HUES6 (cell line): Measurements from ENCODE around the gene ATM.
"Not testable (repeated sequence)": the region's sequence is repeated elsewhere in the genome, so short reads cannot be mapped to it uniquely, and the experiment has no call there.

Source experiments
- H3K27ac ChIP-seq: 2 replicates; pipeline ENCODE4 v1.7.0; 2013; ENCODE audit warnings: low read depth, mild to moderate bottlenecking, low read length, inconsistent platforms
- H3K27me3 ChIP-seq: 2 replicates; pipeline ENCODE4 v1.6.1; 2013; ENCODE audit warnings: low read length; ENCODE audit not compliant: control insufficient read depth, insufficient read depth
- H3K36me3 ChIP-seq: 2 replicates; pipeline ENCODE4 v1.6.1; 2013; ENCODE audit warnings: low read length; ENCODE audit not compliant: control insufficient read depth, insufficient read depth
- H3K4me1 ChIP-seq: 2 replicates; pipeline ENCODE4 v1.6.1; 2013; ENCODE audit warnings: low read length; ENCODE audit not compliant: control insufficient read depth, insufficient read depth
- H3K4me3 ChIP-seq: 2 replicates; pipeline ENCODE4 v1.5.1; 2013; ENCODE audit warnings: low read depth, low read length
- H3K9ac ChIP-seq: one replicate; pipeline ENCODE4 v1.6.1; 2013; ENCODE audit warnings: mild to moderate bottlenecking, low read length
- H3K9me3 ChIP-seq: 2 replicates; pipeline ENCODE4 v1.6.1; 2013; ENCODE audit warnings: low read depth, low read length; ENCODE audit not compliant: control insufficient read depth, insufficient read depth

Gene ATM

DNA sequence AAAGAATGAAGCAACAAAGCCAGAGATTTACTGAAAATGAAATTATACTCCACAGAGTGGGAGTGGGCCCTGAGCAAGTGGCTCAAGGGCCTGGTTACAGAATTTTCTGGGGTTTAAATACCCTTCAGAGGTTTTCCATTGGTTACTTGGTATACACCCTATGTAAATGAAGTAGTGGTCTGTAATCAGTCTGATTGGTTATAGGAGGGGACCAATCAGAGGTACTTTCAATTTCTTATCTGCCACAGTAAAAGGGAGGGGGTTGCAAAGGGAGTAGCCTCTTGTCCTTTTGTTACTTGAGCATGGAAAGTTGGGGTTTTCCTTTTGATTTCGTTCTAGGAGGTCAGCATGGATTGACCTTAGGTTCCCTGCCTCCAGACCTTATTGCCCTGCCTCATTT lies 63.5 kb downstream of the ATM start:
- Histone ChIP-seq H3K4me3 (no peak overlapping the region), H3K36me3 (peaks cover 69% of the 10 kb centered on the region)

DNA sequence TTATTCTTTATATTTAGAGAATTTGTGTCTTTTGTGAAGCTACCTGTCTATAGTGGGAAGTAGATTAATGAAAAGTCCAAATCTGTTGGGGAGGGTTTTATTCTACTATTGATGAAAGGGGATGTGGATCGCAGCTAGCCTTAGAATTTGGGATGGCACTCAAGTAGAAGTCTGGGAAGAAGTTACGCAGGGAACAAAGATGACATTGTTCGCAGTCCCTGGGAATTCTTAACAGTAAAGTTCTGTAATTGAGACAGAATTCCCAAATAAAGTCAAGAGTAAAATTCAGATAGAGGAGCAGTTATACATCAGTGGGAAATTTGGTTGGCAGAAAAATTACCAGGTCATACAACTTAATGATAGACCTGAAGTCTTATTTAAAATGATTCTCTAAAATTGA lies 64.1 kb downstream of the ATM start:
- no peaks in the 10 kb centered on the region for H3K4me1 ChIP-seq
- H3K9ac ChIP-seq, result no peak overlapping the region
- H3K4me3 ChIP-seq, result no peak overlapping the region
- no peaks in the 10 kb centered on the region for H3K9me3 ChIP-seq
- no peaks in the 10 kb centered on the region for H3K27me3 ChIP-seq
- H3K36me3 ChIP-seq, result peaks cover 70% of the 10 kb centered on the region
- no peak overlapping the region for H3K27ac ChIP-seq

More for the DNA sequence above, 63.5 kb downstream of the ATM start:
- Histone ChIP-seq H3K27me3 (no peaks in the 10 kb centered on the region), H3K9me3 (no peaks in the 10 kb centered on the region), H3K4me1 (no peaks in the 10 kb centered on the region), H3K9ac (no peak overlapping the region), H3K27ac (no peak overlapping the region)

DNA sequence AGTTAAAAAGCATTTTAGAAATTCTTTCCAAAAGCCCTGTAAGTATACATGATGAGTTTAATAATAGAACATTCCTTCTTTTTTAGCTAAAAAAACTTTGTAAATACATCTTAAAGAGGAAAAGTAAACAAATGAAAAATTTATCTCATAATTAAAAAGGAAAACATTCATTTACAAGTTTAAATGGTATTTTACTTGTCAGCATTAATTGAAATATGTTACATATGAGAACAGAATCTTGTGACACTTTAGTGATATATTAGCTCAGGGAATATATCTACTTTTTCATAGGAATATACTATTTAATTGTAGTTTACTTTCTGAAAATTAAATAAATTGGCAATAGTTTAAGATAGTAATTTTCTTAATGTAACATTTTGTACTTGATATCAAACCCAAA lies 66.2 kb downstream of the ATM start:
- not testable (repeated sequence) for H3K9me3 ChIP-seq, H3K4me3 ChIP-seq, H3K9ac ChIP-seq, H3K27me3 ChIP-seq, H3K27ac ChIP-seq, H3K4me1 ChIP-seq
- H3K36me3 ChIP-seq, result peaks cover 62% of the 10 kb centered on the region

DNA sequence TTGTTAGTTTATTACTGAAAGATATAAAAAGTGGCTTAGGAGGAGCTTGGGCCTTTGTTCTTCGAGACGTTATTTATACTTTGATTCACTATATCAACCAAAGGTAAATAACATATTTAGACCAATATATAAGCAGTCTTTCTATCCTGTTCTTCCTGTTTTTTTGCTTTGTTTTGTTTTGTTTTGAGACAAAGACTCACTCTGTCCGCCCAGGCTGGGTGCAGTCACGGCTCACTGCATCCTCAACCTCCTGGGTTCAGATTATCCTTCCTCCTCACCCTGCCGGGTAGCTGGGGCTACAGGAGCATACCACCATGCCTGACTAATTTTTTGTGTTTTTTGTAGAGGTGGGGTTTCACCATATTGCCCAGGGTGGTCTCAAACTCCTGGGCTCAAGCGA lies 66.8 kb downstream of the ATM start:
- Histone ChIP-seq H3K9ac (no peak overlapping the region), H3K4me1 (no peaks in the 10 kb centered on the region), H3K4me3 (no peak overlapping the region), H3K27ac (no peak overlapping the region), H3K9me3 (no peaks in the 10 kb centered on the region), H3K27me3 (no peaks in the 10 kb centered on the region), H3K36me3 (peaks cover 58% of the 10 kb centered on the region)

DNA sequence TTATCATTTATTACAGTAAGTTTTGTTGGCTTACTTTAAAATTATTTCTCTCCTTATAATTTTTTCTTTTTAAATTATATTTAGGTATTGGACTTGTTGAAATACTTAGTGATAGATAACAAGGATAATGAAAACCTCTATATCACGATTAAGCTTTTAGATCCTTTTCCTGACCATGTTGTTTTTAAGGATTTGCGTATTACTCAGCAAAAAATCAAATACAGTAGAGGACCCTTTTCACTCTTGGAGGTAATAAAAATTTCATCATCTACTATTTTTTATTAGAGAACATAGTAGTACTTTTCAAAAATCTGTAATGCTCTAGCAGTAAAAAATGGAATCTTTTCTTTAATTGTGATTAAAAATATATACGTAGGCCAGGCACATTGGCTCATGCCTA lies 70.4 kb downstream of the ATM start:
- no peaks in the 10 kb centered on the region for H3K4me1 ChIP-seq
- no peaks in the 10 kb centered on the region for H3K27me3 ChIP-seq
- H3K9ac ChIP-seq, result no peak overlapping the region
- H3K9me3 ChIP-seq, result no peaks in the 10 kb centered on the region
- no peak overlapping the region for H3K27ac ChIP-seq
- peaks cover 51% of the 10 kb centered on the region for H3K36me3 ChIP-seq
- H3K4me3 ChIP-seq, result no peak overlapping the region

DNA sequence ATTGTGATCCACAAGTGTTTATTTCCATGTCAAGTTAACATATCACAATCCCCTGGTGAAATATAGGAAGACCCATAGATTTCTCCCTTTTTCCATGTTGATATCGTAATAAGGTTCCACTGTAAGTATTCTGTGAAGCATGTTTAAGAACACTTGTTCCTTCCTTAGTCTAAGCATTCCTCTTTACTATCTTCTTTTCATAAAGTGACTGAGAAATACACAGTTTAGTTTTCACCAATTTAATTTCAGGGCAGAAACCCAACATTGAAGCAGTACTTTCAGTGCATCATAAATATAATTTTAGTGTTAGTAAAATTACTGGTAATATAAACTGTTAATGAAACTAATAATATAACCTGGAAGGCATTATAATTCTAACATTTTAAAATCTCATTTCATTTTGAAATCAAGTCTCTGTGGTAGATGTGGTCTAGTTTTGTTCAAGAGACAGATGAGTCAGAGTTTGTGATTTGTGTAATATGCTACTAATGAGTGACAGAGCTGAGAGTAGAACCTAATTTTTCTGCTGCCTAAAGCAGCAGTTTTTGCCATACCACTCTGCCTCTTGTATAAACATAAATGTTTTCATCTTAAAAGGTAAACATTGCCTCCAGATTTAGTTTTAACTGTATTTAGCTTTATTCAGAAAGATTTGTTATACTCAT lies 79.4 kb downstream of the ATM start:
- H3K27ac ChIP-seq, result no peak overlapping the region
- H3K36me3 ChIP-seq, result peaks cover 82% of the 10 kb centered on the region
- H3K9me3 ChIP-seq, result no peaks in the 10 kb centered on the region

DNA sequence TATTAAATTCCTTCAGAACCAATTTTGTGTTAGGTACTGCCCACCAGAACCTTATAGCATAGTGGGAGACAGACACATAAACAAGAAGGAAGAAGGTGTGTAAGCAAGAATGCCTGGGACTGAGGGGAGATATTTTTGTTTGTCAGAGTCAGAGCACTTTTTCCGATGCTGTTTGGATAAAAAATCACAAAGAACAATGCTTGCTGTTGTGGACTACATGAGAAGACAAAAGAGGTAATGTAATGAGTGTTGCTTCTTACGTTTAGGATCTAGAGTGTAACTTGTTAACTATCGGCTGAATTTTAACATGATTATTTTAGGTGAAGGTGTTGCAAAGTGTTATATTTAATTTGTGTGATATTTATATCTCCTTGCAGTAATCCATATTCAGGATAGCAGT lies 84.9 kb downstream of the ATM start:
- peaks cover 81% of the 10 kb centered on the region for H3K36me3 ChIP-seq
- no peak overlapping the region for H3K4me3 ChIP-seq
- H3K4me1 ChIP-seq, result no peaks in the 10 kb centered on the region
- H3K9me3 ChIP-seq, result no peaks in the 10 kb centered on the region
- H3K27ac ChIP-seq, result no peak overlapping the region
- no peak overlapping the region for H3K9ac ChIP-seq
- H3K27me3 ChIP-seq, result no peaks in the 10 kb centered on the region

More for the DNA sequence above, 79.4 kb downstream of the ATM start:
- no peak overlapping the region for H3K4me3 ChIP-seq
- no peak overlapping the region for H3K9ac ChIP-seq
- H3K4me1 ChIP-seq, result no peaks in the 10 kb centered on the region
- H3K27me3 ChIP-seq, result no peaks in the 10 kb centered on the region

DNA sequence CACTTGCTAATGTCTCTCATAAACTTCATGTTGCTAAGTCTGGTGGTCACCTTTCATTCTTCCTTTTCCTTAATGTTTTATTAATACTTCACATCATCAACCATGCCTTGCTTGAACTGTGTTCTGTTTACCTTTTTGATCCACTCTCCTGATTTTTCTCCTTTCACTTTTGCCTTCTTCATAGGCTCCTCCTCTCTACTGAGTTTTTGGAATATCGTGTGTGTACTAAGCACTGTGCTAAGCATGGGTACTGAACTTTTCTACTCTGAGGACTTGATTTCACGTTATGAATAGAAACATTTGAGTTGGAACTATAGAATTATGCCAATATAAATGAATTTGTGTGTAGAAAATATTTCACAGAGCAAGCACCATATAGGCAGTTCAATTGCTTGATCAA lies 90.6 kb downstream of the ATM start:
- peaks cover 76% of the 10 kb centered on the region for H3K36me3 ChIP-seq
- H3K27ac ChIP-seq, result no peak overlapping the region
- no peaks in the 10 kb centered on the region for H3K9me3 ChIP-seq
- H3K4me1 ChIP-seq, result no peaks in the 10 kb centered on the region
- no peaks in the 10 kb centered on the region for H3K27me3 ChIP-seq
- H3K4me3 ChIP-seq, result no peak overlapping the region
- no peak overlapping the region for H3K9ac ChIP-seq

DNA sequence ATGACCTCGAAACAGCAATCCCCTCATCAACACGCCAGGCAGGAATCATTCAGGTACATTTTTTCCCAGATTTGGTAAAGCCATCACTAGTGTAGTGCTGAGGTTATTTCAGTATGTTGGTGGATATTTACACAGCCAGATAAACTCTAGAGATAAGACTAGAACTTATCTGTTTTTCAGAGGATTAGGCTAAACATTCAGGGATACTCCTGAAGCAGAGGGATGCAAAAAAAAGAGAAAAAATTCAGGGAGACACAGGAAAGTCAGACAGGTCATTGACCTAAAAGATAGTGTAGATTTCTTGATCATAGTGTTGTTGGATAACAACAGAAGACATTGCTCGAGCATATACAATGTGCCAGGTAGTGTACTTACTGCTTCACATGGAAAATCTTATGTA lies 93.2 kb downstream of the ATM start:
- Histone ChIP-seq H3K27ac (no peak overlapping the region), H3K4me1 (no peaks in the 10 kb centered on the region), H3K9me3 (no peaks in the 10 kb centered on the region), H3K36me3 (peaks cover 81% of the 10 kb centered on the region), H3K4me3 (no peak overlapping the region), H3K27me3 (no peaks in the 10 kb centered on the region), H3K9ac (no peak overlapping the region)

DNA sequence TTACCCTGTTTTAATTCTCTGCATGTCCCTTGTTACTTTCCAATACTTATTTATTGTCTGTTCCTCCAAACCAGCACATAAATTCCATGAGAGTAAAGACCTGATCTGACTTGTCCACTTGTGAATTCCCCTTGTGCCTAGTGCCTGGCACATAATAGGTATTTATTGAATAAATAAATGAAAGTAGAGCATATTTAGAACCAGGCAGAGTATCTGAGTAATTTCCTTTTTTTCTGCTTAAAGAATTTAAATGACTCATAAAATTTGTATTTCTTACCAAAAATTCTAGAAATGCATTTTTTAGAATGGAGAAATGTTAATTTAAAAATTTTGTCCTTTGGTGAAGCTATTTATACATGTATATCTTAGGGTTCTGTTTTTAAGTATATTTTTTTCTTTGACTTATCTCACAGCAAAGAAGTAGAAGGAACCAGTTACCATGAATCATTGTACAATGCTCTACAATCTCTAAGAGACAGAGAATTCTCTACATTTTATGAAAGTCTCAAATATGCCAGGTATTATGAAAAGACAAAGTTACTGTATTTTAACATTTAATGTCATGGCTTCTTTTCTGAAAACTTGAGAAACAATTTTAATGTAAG lies 96.8 kb downstream of the ATM start:
- Histone ChIP-seq H3K27me3 (no peaks in the 10 kb centered on the region), H3K9ac (no peak overlapping the region), H3K27ac (no peak overlapping the region), H3K4me1 (no peaks in the 10 kb centered on the region), H3K9me3 (no peaks in the 10 kb centered on the region), H3K36me3 (peaks cover 76% of the 10 kb centered on the region), H3K4me3 (no peak overlapping the region)

DNA sequence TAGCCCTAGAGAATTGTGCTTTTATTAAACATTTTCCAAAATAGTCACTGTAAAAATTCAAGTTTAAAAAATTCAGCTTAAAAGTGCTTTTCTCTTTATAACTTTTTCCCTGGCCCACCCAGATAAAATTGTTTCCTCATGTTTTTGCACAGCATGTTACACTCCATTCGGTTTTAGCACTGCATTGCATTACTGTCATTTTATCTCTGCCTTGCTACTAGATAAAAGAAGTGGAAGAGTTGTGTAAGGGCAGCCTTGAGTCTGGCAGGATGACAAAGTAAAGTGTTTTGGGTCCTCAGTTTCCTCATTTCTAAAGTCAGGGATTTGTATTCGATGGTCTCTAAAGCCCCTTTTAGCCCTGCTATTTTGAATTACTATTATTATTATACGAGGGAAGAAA lies 99.8 kb downstream of the ATM start:
- H3K4me3 ChIP-seq, result no peak overlapping the region
- H3K9ac ChIP-seq, result no peak overlapping the region
- no peaks in the 10 kb centered on the region for H3K27me3 ChIP-seq
- H3K4me1 ChIP-seq, result no peaks in the 10 kb centered on the region
- peak overlapping the region; percentile 26; the same call in 1 of the 2 replicates for H3K27ac ChIP-seq
- H3K9me3 ChIP-seq, result no peaks in the 10 kb centered on the region
- peaks cover 76% of the 10 kb centered on the region for H3K36me3 ChIP-seq
